Measurements from ENCODE around the gene ABCA5.

The ABCA5 gene

DNA sequence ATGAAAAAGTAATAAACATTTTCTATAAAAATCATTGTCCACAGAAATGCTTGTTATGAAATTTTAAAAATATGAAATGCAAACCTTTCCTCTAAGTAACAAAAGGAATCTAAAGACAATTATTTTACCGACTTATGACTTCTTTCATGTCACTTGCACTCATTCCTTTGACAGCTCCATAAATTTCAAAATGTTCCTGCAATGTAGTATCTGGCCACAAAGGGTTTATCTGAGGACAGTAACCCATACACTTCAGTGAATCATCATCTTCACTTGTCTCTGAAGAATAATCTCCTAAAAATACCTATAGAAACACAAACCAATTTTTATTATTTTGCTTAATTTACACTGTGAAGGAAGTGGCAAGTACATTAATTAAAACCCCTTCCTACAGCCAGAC, 72.7 kb downstream of the ABCA5 start:
- no peak for DNase-seq (ENCODE audit: low spot score)

GRCh38 chr17:69250641-69251040, 76.3 kb downstream of the ABCA5 start:
- no peak for DNase-seq (ENCODE audit: low spot score)

DNA sequence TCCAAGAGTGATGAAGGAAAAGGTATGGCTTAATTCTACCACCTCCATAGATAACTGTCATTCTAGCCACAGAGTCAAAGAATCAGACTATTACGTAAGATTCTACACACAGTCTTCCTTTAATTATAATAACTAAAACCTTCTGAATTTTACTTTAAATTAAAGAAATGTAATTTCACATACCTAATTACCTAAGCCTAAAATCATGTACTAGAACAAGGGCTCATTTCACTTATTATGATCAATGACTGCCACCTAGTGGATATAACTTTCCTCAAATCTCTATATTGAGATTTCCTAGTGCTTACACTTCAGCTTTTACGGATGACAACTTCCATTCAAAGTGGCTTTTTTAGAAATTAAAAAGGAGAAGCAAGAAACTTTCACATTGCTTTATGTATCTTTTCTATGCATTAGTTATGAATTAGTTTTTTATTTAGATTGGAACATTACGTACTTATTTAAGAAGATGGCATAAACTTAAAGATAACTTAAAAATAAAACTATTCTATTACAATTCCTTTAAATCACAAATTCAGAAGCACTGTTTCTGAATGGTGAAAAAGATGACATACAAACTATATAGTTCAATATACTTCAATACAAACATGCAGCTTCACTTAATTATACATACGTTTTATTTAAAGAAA, 80.1 kb downstream of the ABCA5 start:
- DNase-seq (ENCODE audit: low spot score): peak; percentile 30

DNA sequence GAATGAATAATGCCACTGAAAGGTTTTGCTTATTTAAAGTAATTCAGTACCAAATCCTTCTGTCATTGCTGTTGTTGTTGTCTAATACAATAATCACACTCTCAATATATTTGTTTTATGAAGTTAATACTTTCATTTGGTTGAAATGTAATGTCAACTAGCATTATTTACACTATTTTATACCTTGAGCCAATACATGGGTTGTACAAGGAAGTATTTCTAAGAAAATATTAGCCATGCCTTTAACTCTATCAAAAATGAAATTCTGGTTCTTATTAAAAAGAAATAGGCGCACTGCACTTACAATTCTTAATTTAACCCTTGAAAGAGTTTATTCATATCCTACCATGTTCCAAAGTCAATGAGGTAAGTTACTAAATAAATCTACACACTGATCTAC, 80.7 kb downstream of the ABCA5 start:
- DNase-seq (ENCODE audit: low spot score): no peak

DNA sequence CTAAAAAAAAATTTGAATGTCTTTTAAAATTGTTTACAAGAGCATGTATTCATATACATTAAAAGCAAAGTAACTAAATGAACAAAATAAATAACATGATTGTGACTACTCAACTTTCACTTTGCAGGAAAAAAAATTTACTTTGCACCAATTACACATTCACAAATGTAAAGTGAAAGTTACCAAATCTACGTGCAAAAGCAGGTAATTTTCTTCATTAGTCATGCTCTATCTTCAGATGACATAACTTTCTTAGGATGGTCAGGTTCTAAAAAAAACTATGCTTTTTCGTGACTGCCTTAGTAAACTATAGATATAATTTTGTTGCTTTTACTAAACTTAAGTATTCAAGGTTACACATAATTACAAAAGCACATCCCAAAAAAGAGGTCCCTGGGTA, 81.3 kb downstream of the ABCA5 start:
- no peak for DNase-seq (ENCODE audit: low spot score)

DNA sequence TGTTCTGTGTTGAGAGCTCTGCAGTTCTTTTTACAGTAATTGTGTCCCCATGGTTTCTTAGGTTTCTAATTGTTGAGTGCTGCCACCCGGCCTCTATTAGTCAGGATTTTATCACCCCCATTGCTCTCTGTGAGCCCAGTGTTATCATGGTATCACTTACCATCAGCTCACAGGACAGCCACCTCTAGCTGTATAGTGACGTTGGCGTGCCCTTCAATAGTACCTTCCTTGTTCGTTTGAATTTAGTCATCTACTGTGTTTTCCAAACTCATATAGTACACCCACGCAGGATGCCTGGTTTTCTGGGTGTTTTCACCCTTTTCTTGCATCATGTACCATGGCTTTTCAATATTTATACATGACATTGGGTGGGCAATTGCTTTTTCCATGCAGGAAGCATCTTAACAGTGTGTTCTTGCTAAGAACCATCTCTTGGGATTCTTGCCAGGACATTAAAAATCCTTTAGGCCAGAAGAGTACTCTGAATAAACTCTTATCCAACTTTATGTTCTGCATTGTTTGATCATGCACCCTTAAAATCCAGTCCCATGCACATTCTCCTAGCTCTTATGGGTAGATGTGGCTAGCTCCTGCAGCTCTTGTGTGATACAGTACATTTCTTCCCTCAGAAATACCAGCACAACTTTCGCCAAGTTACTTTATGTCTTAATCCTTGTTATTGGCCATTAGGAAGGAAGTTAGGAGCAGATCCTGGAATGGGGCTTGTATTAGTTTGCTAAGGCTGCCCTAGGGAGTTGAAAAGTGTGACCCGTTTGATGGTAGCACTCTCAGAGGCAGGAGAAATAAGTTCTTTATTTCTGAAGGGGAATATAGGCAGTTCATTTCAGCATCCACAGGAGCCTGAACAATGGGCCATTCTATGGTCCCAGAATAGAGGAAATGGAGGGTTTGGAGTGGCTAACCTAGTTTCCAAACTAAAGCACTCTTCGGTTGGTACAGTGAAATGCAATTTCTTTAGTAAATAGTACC, 87.0 kb downstream of the ABCA5 start:
- no peak for DNase-seq (ENCODE audit: low spot score)

DNA sequence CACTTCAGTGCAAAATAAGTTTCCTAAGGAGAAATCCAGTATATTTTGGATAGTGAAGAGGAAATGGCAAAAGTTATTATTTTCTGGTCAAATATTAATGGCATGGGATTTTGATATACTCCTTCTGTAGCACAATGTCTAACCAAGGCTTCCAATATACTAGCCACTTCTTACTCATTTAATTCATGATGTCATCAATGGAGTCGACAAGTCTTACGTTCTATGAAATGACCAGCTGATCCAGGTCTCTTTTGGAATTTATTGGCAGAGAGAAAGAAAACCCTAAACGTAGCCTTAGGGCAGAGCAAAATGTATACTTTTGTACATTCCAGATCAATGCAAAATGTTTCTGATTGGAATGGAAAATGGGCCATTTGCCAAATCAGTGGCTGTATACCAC, 90.0 kb downstream of the ABCA5 start:
- DNase-seq (ENCODE audit: low spot score): no peak

- DNase-seq (ENCODE audit: low spot score): no peak
These were observed 90.5 kb downstream of the ABCA5 start for GRCh38 chr17:69236464-69236863.

- peak; percentile 76 for DNase-seq (ENCODE audit: low spot score)
These were observed 91.4 kb downstream of the ABCA5 start for GRCh38 chr17:69235338-69236058.

DNA sequence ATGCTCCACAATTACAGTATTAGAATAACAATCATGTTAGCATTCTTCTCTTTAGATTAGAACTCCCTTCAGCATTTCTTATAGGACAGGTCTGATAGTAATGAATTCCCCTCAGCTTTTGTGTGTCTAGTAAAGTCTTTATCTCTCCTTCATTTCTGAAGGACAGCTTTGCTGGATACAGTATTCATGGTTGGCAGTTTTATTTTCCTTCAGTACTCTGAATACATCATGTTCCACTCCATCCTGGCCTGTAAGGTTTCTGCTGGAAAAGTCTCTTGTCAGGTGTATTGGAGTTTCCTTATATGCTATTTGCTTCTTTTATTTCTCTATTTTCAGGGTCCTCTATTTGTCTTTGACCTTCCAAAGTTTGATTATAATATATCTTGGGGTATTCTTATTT, 94.3 kb downstream of the ABCA5 start:
- no peak for DNase-seq (ENCODE audit: low spot score)

- no peak for DNase-seq (ENCODE audit: low spot score)
These were observed 95.4 kb downstream of the ABCA5 start for GRCh38 chr17:69231521-69231920.

DNA sequence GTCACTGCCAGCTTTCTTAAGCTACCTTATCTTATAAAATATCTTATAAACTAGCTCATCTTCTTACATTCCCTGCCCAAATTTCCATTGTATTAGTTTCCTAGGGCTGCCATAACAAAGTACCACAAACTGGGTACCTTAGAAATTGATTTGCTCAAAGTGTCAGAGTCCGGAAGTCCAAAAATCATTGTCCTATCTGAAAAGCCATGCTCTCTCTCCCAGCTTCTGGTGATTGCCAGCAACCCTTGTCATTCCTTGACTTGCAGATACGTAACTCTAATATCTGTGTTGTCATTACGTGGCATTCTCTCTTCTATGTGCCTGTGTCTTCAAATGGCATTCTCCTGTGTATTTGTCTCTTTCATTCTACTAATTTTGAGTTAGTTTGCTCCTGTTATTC, 96.0 kb downstream of the ABCA5 start:
- no peak for DNase-seq (ENCODE audit: low spot score)

DNA sequence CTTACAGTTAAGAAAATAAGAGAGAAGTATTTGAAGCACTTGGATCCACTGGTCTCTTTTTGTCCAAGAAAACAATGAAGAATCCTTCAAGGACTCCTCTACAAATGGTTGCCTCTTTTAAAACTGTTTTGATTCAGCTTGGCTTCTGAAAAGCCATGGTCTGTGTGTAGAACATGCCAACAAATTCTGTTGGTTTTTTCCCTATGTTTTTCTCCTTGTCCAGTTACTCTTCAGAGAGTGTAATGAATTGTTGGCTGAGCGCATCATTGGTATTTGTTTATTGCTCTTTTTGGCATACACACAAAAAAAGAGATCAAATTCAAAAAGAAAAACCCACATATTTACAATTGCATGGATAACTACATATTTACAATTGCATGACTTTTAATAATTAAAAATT, 98.4 kb downstream of the ABCA5 start, which contains the start of gene ABCA10:
TSS of gene ABCA10 (minus strand) at position 249 of the 400 bp plus-strand sequence. CDS start 3,466 bp downstream, outside the sequence.
- DNase-seq (ENCODE audit: low spot score): no peak

DNA sequence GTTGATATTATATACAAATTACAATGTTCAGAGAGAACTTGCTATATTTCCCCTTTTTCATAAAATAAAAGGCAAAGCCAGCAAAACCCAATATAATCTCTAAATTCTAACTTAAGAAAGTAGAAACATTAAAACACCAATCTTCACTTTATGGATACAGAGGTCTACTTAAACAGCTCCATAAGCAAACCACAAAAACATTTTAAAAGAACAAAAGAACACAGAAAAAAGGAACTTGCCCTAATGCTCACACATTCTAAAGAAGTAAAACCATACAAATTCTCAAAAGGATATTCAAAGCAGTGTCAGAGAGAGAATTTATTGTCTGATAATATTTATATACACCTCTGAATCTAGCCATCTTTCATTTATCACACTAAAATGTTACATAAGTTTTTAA, 98.9 kb downstream of the ABCA5 start:
- no peak for DNase-seq (ENCODE audit: low spot score)

GRCh38 chr17:69227541-69227940, 99.4 kb downstream of the ABCA5 start:
- DNase-seq (ENCODE audit: low spot score): no peak

GRCh38 chr17:69223809-69224208, 103.1 kb downstream of the ABCA5 start:
- peak; percentile 13 for DNase-seq (ENCODE audit: low spot score)

DNA sequence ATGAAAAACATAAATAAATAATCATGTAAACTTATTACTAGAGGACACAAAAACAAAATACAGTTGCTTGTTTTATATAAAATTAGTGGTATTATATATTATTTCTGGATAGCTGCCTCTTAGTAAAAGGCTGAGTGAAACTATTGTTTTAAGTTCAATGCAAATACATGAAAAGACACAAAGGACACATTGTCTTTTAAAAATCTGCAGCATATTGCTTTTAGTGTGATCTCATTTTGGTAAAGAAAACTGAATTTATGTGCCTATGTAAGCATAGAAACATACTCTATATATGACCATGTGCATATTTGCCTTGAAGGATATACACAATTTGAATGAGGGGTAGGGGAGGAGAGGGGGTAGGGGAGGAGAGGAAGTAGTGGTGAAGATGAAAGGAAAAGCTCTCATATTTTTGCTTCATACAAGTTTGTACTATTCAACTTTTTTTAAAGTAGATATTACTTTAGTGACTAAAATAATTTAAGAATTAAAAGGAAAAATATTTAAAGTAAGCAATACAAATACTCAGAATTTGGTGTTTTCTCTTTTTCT, 104.2 kb downstream of the ABCA5 start:
- DNase-seq (ENCODE audit: low spot score): no peak

- DNase-seq (ENCODE audit: low spot score): no peak
These were observed 106.8 kb downstream of the ABCA5 start for GRCh38 chr17:69220098-69220497.

GRCh38 chr17:69218986-69219385, 107.9 kb downstream of the ABCA5 start:
- no peak for DNase-seq (ENCODE audit: low spot score)

DNA sequence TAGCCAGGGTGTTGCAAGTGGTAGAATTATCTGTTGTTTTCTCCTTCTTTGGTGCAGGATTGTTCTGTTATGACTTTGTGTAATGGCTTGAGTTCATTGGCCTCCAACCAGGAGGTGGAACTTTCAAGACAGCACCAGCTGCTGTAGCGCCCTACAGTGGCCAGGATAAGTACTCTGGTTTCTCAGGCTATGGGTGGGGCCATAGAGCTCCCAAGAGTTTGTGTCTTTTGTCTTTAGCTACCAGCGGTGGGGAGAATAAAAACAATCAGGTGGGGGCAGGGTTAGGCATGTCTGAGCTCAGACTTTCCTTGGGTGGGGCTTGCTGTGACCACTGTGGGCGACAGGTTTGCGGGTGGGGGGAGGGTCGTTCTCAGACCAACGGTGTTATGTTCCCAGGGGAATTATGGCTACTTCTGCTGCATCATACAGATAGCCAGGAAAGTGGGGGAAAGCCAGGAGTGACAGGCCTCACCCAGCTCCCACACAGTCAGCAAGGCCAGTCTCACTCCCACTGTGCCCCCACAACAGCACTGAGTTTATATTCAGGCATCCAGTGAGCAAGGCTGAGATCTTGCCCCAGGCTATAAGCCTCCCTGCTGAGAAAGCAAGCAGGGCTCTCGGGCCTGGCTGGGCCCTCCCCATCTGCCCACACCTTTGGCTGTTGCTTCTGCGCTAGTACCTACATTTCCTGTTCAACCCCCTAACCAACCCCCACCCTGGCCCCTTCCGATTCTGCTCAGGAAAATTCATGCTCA, 113.7 kb downstream of the ABCA5 start:
- DNase-seq (ENCODE audit: low spot score): no peak

DNA sequence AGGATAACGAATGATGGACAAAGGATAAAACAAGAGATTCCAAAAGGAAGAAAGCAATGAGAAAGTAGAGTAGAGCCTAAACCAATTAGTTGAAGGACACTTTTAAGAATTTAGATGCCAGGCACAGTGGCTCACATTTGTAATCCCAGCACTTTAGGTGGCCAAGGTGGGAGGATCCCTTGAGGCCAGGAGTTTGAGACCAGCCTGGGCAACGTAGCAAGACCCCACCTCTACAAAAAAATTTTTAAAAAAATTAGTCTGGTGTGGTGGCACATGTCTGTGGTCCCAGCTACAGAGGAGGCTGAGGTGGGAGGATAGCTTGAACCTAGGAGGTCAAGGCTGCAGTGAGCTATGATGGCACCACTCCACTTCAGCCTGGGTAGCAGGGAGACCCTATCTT, 118.3 kb downstream of the ABCA5 start:
- no peak for DNase-seq (ENCODE audit: low spot score)

DNA sequence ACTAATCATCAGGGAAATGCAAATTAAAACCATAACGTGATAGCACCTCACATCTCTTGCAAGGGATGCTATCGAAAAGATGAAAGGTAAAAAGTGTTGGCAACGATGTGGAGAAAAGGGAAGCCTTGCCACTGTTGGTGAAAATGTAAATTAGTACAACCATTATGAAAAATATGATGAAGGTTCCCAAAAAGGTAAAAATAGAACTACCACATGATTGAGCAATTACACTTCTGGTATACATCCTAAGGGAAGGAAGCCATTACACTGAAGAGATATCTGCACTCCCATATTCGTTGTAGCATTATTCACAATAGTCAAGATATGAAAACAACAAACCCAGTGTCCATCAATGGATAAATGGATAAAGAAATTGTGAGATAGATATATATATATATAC, 119.8 kb downstream of the ABCA5 start:
- no peak for DNase-seq (ENCODE audit: low spot score)
